ENCODE measurements around the gene SH3PXD2A. TPM values are rescaled to one million over a fixed set of nuclear protein-coding genes. Genes with fewer than 3 reads are reported as not detected.

SH3PXD2A gene
- total and polyA plus RNA-seq, 2 experiments from 2014 or later, result 1.8 to 5.0 TPM

DNA sequence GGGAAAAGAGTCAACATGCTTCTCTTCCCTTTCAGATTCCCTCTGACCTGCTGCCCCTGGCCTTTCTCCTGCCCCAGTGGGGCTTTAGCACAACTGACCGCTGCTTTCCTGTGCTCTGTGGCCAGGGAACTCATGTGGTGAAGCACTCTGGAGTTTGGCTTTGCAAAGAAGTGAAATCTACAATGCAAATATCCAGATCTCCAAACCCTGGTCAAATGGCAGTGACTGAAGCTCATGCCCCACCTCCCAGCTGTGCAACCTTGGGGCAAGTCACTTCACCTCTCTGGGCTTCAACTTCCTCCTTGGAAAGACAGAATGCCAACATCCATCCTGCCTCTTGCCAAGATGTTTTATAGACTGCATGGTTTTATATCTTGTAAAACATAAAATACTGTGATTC lies 204.0 kb downstream of the SH3PXD2A start:
- peak; percentile 46 for ATAC-seq
- no peak for DNase-seq (ENCODE audit: low spot score)
- Mint-ChIP-seq H3K27ac (peak overlapping the region; percentile 49; the same call in 1 of the 2 replicates), H3K27me3 (ENCODE audit: insufficient read depth, low read depth, poor library complexity) (peaks cover 19% of the 10 kb centered on the region), H3K4me3 (no peak overlapping the region), H3K4me1 (peaks cover 62% of the 10 kb centered on the region), H3K36me3 (ENCODE audit: low read depth) (peaks cover 6% of the 10 kb centered on the region; the same call in 2 of the 3 replicates), H3K9me3 (no peaks in the 10 kb centered on the region)
- Histone ChIP-seq H3K9me2 (ENCODE audit: insufficient read depth) (no peaks in the 10 kb centered on the region), H3K79me2 (replicated peaks; ENCODE audit: insufficient read depth) (no peaks in the 10 kb centered on the region), H3K4me3 (no peak overlapping the region), H3K27ac (ENCODE audit: low read depth) (no peak overlapping the region), H2AFZ (no peak overlapping the region), H3K36me3 (ENCODE audit: insufficient read depth) (no peaks in the 10 kb centered on the region), H3K27me3 (ENCODE audit: insufficient read depth) (no peaks in the 10 kb centered on the region), H3F3A (replicated peaks; ENCODE audit: low read depth) (no peaks in the 10 kb centered on the region), H3K4me2 (no peak overlapping the region), H4K20me1 (replicated peaks; ENCODE audit: insufficient read depth) (no peaks in the 10 kb centered on the region), H3K4me1 (ENCODE audit: insufficient read depth) (peaks cover 20% of the 10 kb centered on the region; the same call in 1 of the 2 replicates)
- TF ChIP-seq STAT1 (IDR thresholded peaks at IDR 0.05; ENCODE audit: unreplicated experiment), result no peak
- no peak for TF ChIP-seq CREB1 (CRISPR knock-in tag; IDR thresholded peaks at IDR 0.05; ENCODE audit: low read depth)
- TF ChIP-seq EZH2 (IDR thresholded peaks at IDR 0.05; ENCODE audit: low read depth, unreplicated experiment), result no peak
- no peak for TF ChIP-seq JUNB (IDR thresholded peaks at IDR 0.05; ENCODE audit: unreplicated experiment)
- no peak for TF ChIP-seq CTCF (conservative IDR thresholded peaks at IDR 0.05; ENCODE audit: low read depth in 2 of 2)
- TF ChIP-seq, protein P1, sequence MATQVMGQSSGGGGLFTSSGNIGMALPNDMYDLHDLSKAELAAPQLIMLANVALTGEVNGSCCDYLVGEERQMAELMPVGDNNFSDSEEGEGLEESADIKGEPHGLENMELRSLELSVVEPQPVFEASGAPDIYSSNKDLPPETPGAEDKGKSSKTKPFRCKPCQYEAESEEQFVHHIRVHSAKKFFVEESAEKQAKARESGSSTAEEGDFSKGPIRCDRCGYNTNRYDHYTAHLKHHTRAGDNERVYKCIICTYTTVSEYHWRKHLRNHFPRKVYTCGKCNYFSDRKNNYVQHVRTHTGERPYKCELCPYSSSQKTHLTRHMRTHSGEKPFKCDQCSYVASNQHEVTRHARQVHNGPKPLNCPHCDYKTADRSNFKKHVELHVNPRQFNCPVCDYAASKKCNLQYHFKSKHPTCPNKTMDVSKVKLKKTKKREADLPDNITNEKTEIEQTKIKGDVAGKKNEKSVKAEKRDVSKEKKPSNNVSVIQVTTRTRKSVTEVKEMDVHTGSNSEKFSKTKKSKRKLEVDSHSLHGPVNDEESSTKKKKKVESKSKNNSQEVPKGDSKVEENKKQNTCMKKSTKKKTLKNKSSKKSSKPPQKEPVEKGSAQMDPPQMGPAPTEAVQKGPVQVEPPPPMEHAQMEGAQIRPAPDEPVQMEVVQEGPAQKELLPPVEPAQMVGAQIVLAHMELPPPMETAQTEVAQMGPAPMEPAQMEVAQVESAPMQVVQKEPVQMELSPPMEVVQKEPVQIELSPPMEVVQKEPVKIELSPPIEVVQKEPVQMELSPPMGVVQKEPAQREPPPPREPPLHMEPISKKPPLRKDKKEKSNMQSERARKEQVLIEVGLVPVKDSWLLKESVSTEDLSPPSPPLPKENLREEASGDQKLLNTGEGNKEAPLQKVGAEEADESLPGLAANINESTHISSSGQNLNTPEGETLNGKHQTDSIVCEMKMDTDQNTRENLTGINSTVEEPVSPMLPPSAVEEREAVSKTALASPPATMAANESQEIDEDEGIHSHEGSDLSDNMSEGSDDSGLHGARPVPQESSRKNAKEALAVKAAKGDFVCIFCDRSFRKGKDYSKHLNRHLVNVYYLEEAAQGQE (IDR thresholded peaks at IDR 0.05; ENCODE audit: unreplicated experiment), result no peak
- no peak for TF ChIP-seq NANOG (IDR thresholded peaks at IDR 0.05; ENCODE audit: borderline replicate concordance)
- TF ChIP-seq ZNF114 (CRISPR knock-in tag; IDR thresholded peaks at IDR 0.05), result no peak
- TF ChIP-seq ZNF462 (CRISPR knock-in tag; IDR thresholded peaks at IDR 0.05), result no peak
- TF ChIP-seq POLR2AphosphoS5 (IDR thresholded peaks at IDR 0.05; ENCODE audit: low read depth), result no peak
- no peak for TF ChIP-seq EZH2phosphoT487 (IDR thresholded peaks at IDR 0.05; ENCODE audit: unreplicated experiment)
